ENCODE results near the gene TXNDC2.

Gene TXNDC2

GRCh38 chr18:9930299-9930884 is 44.6 kb downstream of the TXNDC2 start:
- no peak for DNase-seq

GRCh38 chr18:9931146-9931545 is 45.4 kb downstream of the TXNDC2 start:
- no peak for DNase-seq

DNA sequence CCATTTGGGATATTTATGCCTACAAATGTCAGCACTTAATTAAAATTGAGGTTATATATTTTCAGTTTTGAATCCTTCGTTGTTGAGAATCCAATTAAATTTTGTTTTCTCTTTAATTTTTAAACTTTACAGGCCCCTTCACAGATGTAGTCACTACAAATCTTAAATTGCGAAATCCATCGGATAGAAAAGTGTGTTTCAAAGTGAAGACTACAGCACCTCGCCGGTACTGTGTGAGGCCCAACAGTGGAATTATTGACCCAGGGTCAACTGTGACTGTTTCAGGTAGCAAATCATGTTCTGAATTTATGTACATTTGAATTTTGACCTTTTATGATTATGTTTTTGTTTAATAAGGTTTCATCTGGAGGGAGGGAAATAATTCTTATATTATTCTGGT is 45.9 kb downstream of the TXNDC2 start:
- DNase-seq, result no peak

DNA sequence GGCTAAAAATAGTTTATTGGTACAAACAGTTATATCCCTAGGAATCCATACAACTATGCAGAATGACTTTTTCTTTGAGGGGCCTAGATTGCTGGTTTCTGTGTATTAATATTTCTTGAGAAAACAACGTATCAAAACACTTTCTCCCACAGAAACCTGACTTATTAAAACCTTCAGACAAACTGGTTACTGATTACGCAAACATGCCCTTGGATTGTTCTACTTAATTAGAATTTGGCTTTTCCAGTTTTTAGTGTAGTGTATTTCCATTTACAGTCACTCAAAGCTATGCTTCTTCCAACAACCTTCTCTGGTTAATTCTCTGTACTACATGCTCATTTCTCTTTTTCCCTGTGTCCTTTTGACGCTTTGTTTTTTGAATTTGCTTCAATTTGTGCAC is 48.1 kb downstream of the TXNDC2 start:
- no peak for DNase-seq

GRCh38 chr18:9934274-9934673 is 48.5 kb downstream of the TXNDC2 start:
- DNase-seq, result no peak
